HG02852 (cell line): ENCODE data around the gene SPARC.
"Not testable (repeated sequence)": the region's sequence is repeated elsewhere in the genome, so short reads cannot be mapped to it uniquely, and the experiment has no call there.

Source experiments
- ATAC-seq: cut with Tn5 transposase; IDR thresholded peaks from one replicate; pipeline ENCODE4 v1.9.1; 2021; ENCODE audit warnings: mild to moderate bottlenecking, moderate library complexity; ENCODE audit not compliant: unreplicated experiment

SPARC gene

GRCh38 chr5:151703227-151703626 is 16.5 kb upstream of the SPARC start:
- ATAC-seq, result peak; percentile 78

GRCh38 chr5:151700820-151701219 is 14.1 kb upstream of the SPARC start:
- ATAC-seq, result peak; percentile 52

- ATAC-seq, result no peak
Measured at GRCh38 chr5:151700296-151700695, 13.6 kb upstream of the SPARC start.

GRCh38 chr5:151699071-151699901 is 12.6 kb upstream of the SPARC start:
- ATAC-seq, result no peak

- ATAC-seq, result not testable (repeated sequence)
Measured at GRCh38 chr5:151698081-151698480, 11.4 kb upstream of the SPARC start.

- no peak for ATAC-seq
Measured at GRCh38 chr5:151697452-151697851, 10.7 kb upstream of the SPARC start.

GRCh38 chr5:151696470-151697061 is 9.9 kb upstream of the SPARC start:
- no peak for ATAC-seq

- no peak for ATAC-seq
Measured at GRCh38 chr5:151695464-151695863, 8.7 kb upstream of the SPARC start.

GRCh38 chr5:151694035-151694485 is 7.3 kb upstream of the SPARC start:
- ATAC-seq, result no peak

- ATAC-seq, result no peak
Measured at GRCh38 chr5:151692312-151692711, 5.6 kb upstream of the SPARC start.

- ATAC-seq, result no peak
Measured at GRCh38 chr5:151691706-151692105, 5.0 kb upstream of the SPARC start.

- ATAC-seq, result not testable (repeated sequence)
Measured at GRCh38 chr5:151689591-151689990, 2.9 kb upstream of the SPARC start.

- no peak for ATAC-seq
Measured at GRCh38 chr5:151688436-151688835, 1.7 kb upstream of the SPARC start.

GRCh38 chr5:151685749-151686673 is 704 bp downstream of the SPARC start:
- no peak for ATAC-seq

GRCh38 chr5:151684690-151685361 is 1.9 kb downstream of the SPARC start:
- no peak for ATAC-seq

GRCh38 chr5:151683986-151684588 is 2.6 kb downstream of the SPARC start:
- no peak for ATAC-seq

- ATAC-seq, result no peak
Measured at GRCh38 chr5:151683444-151683843, 3.3 kb downstream of the SPARC start.

- no peak for ATAC-seq
Measured at GRCh38 chr5:151682751-151683331, 3.9 kb downstream of the SPARC start.

GRCh38 chr5:151682240-151682639 is 4.5 kb downstream of the SPARC start:
- no peak for ATAC-seq

- ATAC-seq, result no peak
Measured at GRCh38 chr5:151680944-151681427, 5.7 kb downstream of the SPARC start.
